CD4-positive, alpha-beta T cell treated with Interferon alpha-2 for 1 hour (primary cell): Measurements from ENCODE around the gene LPAR6.
A peak's percentile ranks its signal among the peaks of the same experiment; 100 is the strongest.

Experiments used
- DNase-seq, 2 donors: peaks; one replicate each; pipeline ENCODE4 v3.0.0-alpha.2; 2020 to 2022

Gene LPAR6

GRCh38 chr13:48414501-48414900 lies 1.6 kb upstream of the LPAR6 start:
- no peak for DNase-seq

GRCh38 chr13:48411841-48412531 lies 927 bp downstream of the LPAR6 start:
- peak; percentile 32 to 67 for DNase-seq

GRCh38 chr13:48411147-48411794 lies 1.6 kb downstream of the LPAR6 start:
- no peak for DNase-seq

GRCh38 chr13:48410199-48410598 lies 2.7 kb downstream of the LPAR6 start:
- DNase-seq, result peak in 1 of 2 donors; percentile 63

GRCh38 chr13:48405875-48406274 lies 7.0 kb downstream of the LPAR6 start:
- peak in 1 of 2 donors; percentile 54 for DNase-seq

- DNase-seq, result no peak
Measured at GRCh38 chr13:48404952-48405351, 8.0 kb downstream of the LPAR6 start.

GRCh38 chr13:48403913-48404312 lies 9.0 kb downstream of the LPAR6 start:
- DNase-seq, result no peak

- DNase-seq, result peak in 1 of 2 donors; percentile 68
Measured at GRCh38 chr13:48403151-48403631, 9.7 kb downstream of the LPAR6 start.

- DNase-seq, result no peak
Measured at GRCh38 chr13:48402325-48402932, 10.5 kb downstream of the LPAR6 start.

- DNase-seq, result peak in 1 of 2 donors; percentile 81
Measured at GRCh38 chr13:48401480-48401879, 11.4 kb downstream of the LPAR6 start.

- DNase-seq, result peak in 1 of 2 donors; percentile 51
Measured at GRCh38 chr13:48400850-48401291, 12.0 kb downstream of the LPAR6 start.

GRCh38 chr13:48400090-48400694 lies 12.7 kb downstream of the LPAR6 start:
- DNase-seq, result no peak

- DNase-seq, result no peak
Measured at GRCh38 chr13:48398450-48399095, 14.3 kb downstream of the LPAR6 start.

GRCh38 chr13:48397744-48398143 lies 15.2 kb downstream of the LPAR6 start:
- no peak for DNase-seq

GRCh38 chr13:48393698-48394085 lies 19.2 kb downstream of the LPAR6 start:
- no peak for DNase-seq

- no peak for DNase-seq
Measured at GRCh38 chr13:48393030-48393697, 19.7 kb downstream of the LPAR6 start.

- no peak for DNase-seq
Measured at GRCh38 chr13:48391257-48391656, 21.7 kb downstream of the LPAR6 start.

- DNase-seq, result no peak
Measured at GRCh38 chr13:48386816-48387215, 26.1 kb downstream of the LPAR6 start.

- DNase-seq, result no peak
Measured at GRCh38 chr13:48383384-48383783, 29.5 kb downstream of the LPAR6 start.

- DNase-seq, result no peak
Measured at GRCh38 chr13:48380581-48380980, 32.3 kb downstream of the LPAR6 start.

GRCh38 chr13:48377857-48378256 lies 35.1 kb downstream of the LPAR6 start:
- no peak for DNase-seq

GRCh38 chr13:48370815-48371214 lies 42.1 kb downstream of the LPAR6 start:
- DNase-seq, result no peak
